Measurements from ENCODE around the gene TMC7.

The TMC7 gene

GRCh38 chr16:19110537-19111360 is 127.0 kb downstream of the TMC7 start:
- CTCF ChIA-PET: interaction anchor here (0.9 kb wide), 1 partner anchor 26 kb away, joined by 3 read pairs; no protein-coding TSS in a partner anchor
- POLR2A ChIA-PET: interaction anchor here (2.4 kb wide), 1 partner anchor 26 kb away, joined by 9 read pairs; no protein-coding TSS in a partner anchor
- TF ChIP-seq FOXK2 (IDR thresholded peaks at IDR 0.05): no peak
- no peak for TF ChIP-seq CTBP1 (IDR thresholded peaks at IDR 0.05; ENCODE audit: borderline replicate concordance)
- no peak for TF ChIP-seq TARDBP (IDR thresholded peaks at IDR 0.05)
- no peak for TF ChIP-seq FOXA1 (IDR thresholded peaks at IDR 0.05)
- no peak for TF ChIP-seq SP1 (IDR thresholded peaks at IDR 0.05)
- no peak for TF ChIP-seq HDGF (IDR thresholded peaks at IDR 0.05; ENCODE audit: borderline replicate concordance)
- no peak for TF ChIP-seq PKNOX1 (IDR thresholded peaks at IDR 0.05)
- no peak for TF ChIP-seq BHLHE40 (IDR thresholded peaks at IDR 0.05; ENCODE audit: borderline replicate concordance)
- TF ChIP-seq ARNT (IDR thresholded peaks at IDR 0.05): no peak
- TF ChIP-seq ZNF384 (IDR thresholded peaks at IDR 0.05): no peak
- DNase-seq (ENCODE audit: extremely low spot score): no peak

GRCh38 chr16:19112099-19112407 is 128.3 kb downstream of the TMC7 start:
- TF ChIP-seq L3MBTL2 (conservative IDR thresholded peaks at IDR 0.05): no peak
- ChIA-PET CTCF (interaction anchor here (0.6 to 0.8 kb wide), 2 partner anchors 154 to 311 kb away, joined by 3 to 4 read pairs; partner anchors contain the start of gene ARL6IP1), POLR2A (interaction anchor here (0.8 to 2.4 kb wide), 4 partner anchors 17 to 322 kb away, joined by 3 to 9 read pairs (median 4); partner anchors contain the start of gene RPS15A)
- DNase-seq (ENCODE audit: extremely low spot score): no peak
